Sigmoid colon (tissue), 3 donors: ENCODE results near the gene SLC18B1.

Experiments
- CTCF ChIP-seq, 4 experiments: fragments of 450-650 bp in 3 of 4; fragments of 200-600 bp in 1 of 4; IDR thresholded peaks; one replicate each; pipeline ENCODE4 v1.5.1; 2016 to 2019; ENCODE audit warnings: antibody characterized with exemption in 4 of 4, mild to moderate bottlenecking in 3 of 4, moderate library complexity in 2 of 4
- POLR2A ChIP-seq, 2 donors: fragments of 450-650 bp; IDR thresholded peaks; one replicate each; pipeline ENCODE4 v1.6.1; 2016; ENCODE audit warnings: antibody characterized with exemption in 2 of 2, mild to moderate bottlenecking in 2 of 2, moderate library complexity in 2 of 2

- peak in 3 of 4 experiments; percentile 34 to 59 (median 53) for TF ChIP-seq CTCF (IDR thresholded peaks at IDR 0.05)
- no peak for TF ChIP-seq POLR2A (IDR thresholded peaks at IDR 0.05)
Measured at GRCh38 chr6:132798869-132799538, 567 bp upstream of the SLC18B1 start.
